ENCODE results near the gene MTF2. TPM values are rescaled to one million over a fixed set of nuclear protein-coding genes. Genes with fewer than 3 reads are reported as not detected.

Gene MTF2
- total and polyA plus RNA-seq, 4 experiments from 2014 or later, result 46.5 to 74.0 (median 57.9) TPM

- Mint-ChIP-seq H3K4me1 (peaks cover 5 to 14% (median 7%) of the 10 kb centered on the region in 4 donors), H3K27me3 (no peaks in the 10 kb centered on the region), H3K9me3 (peaks cover 0 to 2% (median 0%) of the 10 kb centered on the region in 8 donors), H3K4me3 (no peak overlapping the region), H3K27ac (no peak overlapping the region), H3K36me3 (no peaks in the 10 kb centered on the region)
- Histone ChIP-seq H3K9me3 (ENCODE audit: control insufficient read depth in 1 of 2, low read length in 2 of 2) (no peaks in the 10 kb centered on the region), H3K4me3 (ENCODE audit: low read length in 2 of 2) (no peak overlapping the region), H3K4me1 (ENCODE audit: insufficient read depth, low read length) (peaks cover 11% of the 10 kb centered on the region), H3K27ac (ENCODE audit: low read depth, low read length) (no peak overlapping the region), H3K36me3 (ENCODE audit: insufficient read depth, low read length) (no peaks in the 10 kb centered on the region), H3K27me3 (ENCODE audit: insufficient read depth, low read length) (no peaks in the 10 kb centered on the region)
- ChIA-PET POLR2A (ENCODE audit: partially characterized antibody) (interaction anchor here (0.8 kb wide), 1 partner anchor 8 kb away, joined by 4 read pairs; no protein-coding TSS in a partner anchor), CTCF (ENCODE audit: partially characterized antibody) (interaction anchor here (2.6 to 6.9 kb wide), 2 partner anchors 11 to 28 kb away, joined by 10 to 32 read pairs; no protein-coding TSS in a partner anchor)
- DNase-seq, result no peak
- intact Hi-C loops (cut with micrococcal nuclease), result no loop called here
Measured at GRCh38 chr1:93034397-93034796, 44.7 kb upstream of the MTF2 start.

DNA sequence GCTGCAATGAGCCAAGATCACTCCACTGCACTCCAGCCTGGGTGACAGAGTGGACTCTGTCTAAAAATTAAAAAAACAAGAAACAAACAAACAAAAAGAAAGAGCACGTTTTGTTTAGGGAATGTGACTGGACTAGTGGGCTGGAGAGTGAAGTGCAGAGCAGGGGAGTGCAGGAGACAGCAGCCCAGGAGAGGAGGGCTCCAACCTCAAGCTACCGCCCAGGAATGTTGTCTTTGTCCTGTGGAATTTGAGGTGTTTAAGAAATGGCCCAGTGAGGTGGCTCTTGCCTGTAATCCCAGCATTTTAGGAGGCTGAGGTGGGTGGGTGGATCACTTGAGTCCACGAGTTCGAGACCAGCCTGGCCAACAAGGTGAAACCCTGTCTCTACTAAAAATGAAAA, 42.4 kb upstream of the MTF2 start:
- H3K4me1 ChIP-seq (ENCODE audit: insufficient read depth, low read length), result peaks cover under 1% of the 10 kb centered on the region
- H3K4me3 ChIP-seq (ENCODE audit: low read length in 2 of 2), result no peak overlapping the region
- H3K27ac ChIP-seq (ENCODE audit: low read depth, low read length), result no peak overlapping the region
- H3K27me3 ChIP-seq (ENCODE audit: insufficient read depth, low read length), result no peaks in the 10 kb centered on the region
- Mint-ChIP-seq H3K27me3 (no peaks in the 10 kb centered on the region), H3K9me3 (peaks cover 0 to 2% (median 0%) of the 10 kb centered on the region in 8 donors), H3K36me3 (no peaks in the 10 kb centered on the region), H3K27ac (no peak overlapping the region), H3K4me3 (no peak overlapping the region), H3K4me1 (peaks cover 0 to 5% (median 3%) of the 10 kb centered on the region in 4 donors)
- ChIA-PET POLR2A (ENCODE audit: partially characterized antibody) (interaction anchor here (0.6 kb wide), 1 partner anchor 1100 kb away, joined by 3 read pairs; no protein-coding TSS in a partner anchor), CTCF (ENCODE audit: partially characterized antibody) (interaction anchor here (1.2 kb wide), 1 partner anchor 20 kb away, joined by 4 read pairs; no protein-coding TSS in a partner anchor)
- intact Hi-C loops (cut with micrococcal nuclease), result no loop called here
- no peaks in the 10 kb centered on the region for H3K9me3 ChIP-seq (ENCODE audit: control insufficient read depth in 1 of 2, low read length in 2 of 2)
- H3K36me3 ChIP-seq (ENCODE audit: insufficient read depth, low read length), result no peaks in the 10 kb centered on the region
- no peak for DNase-seq

- ChIA-PET POLR2A (ENCODE audit: partially characterized antibody) (interaction anchor here (0.7 to 3.6 kb wide), 16 partner anchors 8 to 836 kb away, joined by 3 to 53 read pairs (median 4); partner anchors contain the start of genes DIPK1A, DNTTIP2, MTF2 and RPL5), CTCF (ENCODE audit: partially characterized antibody) (interaction anchor here (0.6 to 1.8 kb wide), 10 partner anchors 8 to 210 kb away, joined by 3 to 8 read pairs (median 4); partner anchors contain the start of genes MTF2 and RPL5)
- Mint-ChIP-seq H3K9me3 (peaks cover 0 to 2% (median 0%) of the 10 kb centered on the region in 8 donors), H3K4me1 (peaks cover 4 to 18% (median 10%) of the 10 kb centered on the region in 4 donors), H3K27me3 (no peaks in the 10 kb centered on the region), H3K27ac (peak overlapping the region; percentile 80 to 98 (median 97)), H3K4me3 (peak overlapping the region; percentile 69 to 93 (median 87)), H3K36me3 (no peaks in the 10 kb centered on the region)
- Histone ChIP-seq H3K36me3 (ENCODE audit: insufficient read depth, low read length) (no peaks in the 10 kb centered on the region), H3K4me3 (ENCODE audit: low read length in 2 of 2) (peak overlapping the region; percentile 3 to 49), H3K4me1 (ENCODE audit: insufficient read depth, low read length) (peaks cover 13% of the 10 kb centered on the region), H3K27ac (ENCODE audit: low read depth, low read length) (peak overlapping the region; percentile 76), H3K27me3 (ENCODE audit: insufficient read depth, low read length) (no peaks in the 10 kb centered on the region), H3K9me3 (ENCODE audit: control insufficient read depth in 1 of 2, low read length in 2 of 2) (no peaks in the 10 kb centered on the region)
- intact Hi-C loops (cut with micrococcal nuclease), result loop anchor here (1.0 kb wide), 4 partner anchors 13 to 138 kb away; partner anchors contain the start of genes CCDC18 and TMED5
- DNase-seq, result peak; percentile 68 to 86 (median 80)
Measured at GRCh38 chr1:93042187-93043056, 36.7 kb upstream of the MTF2 start.

GRCh38 chr1:93043057-93043557, 36.0 kb upstream of the MTF2 start:
- H3K9me3 ChIP-seq (ENCODE audit: control insufficient read depth in 1 of 2, low read length in 2 of 2), result no peaks in the 10 kb centered on the region
- peaks cover 13% of the 10 kb centered on the region for H3K4me1 ChIP-seq (ENCODE audit: insufficient read depth, low read length)
- no peak for DNase-seq
- Mint-ChIP-seq H3K27ac (peak overlapping the region; percentile 80 to 98 (median 97)), H3K27me3 (no peaks in the 10 kb centered on the region), H3K36me3 (no peaks in the 10 kb centered on the region), H3K4me3 (peak overlapping the region; percentile 69 to 93 (median 87)), H3K4me1 (peaks cover 4 to 18% (median 10%) of the 10 kb centered on the region in 4 donors), H3K9me3 (no peaks in the 10 kb centered on the region)
- ChIA-PET CTCF (ENCODE audit: partially characterized antibody) (interaction anchor here (0.6 to 1.8 kb wide), 10 partner anchors 7 to 211 kb away, joined by 3 to 8 read pairs (median 4); partner anchors contain the start of genes MTF2 and RPL5), POLR2A (ENCODE audit: partially characterized antibody) (interaction anchor here (0.7 to 3.6 kb wide), 16 partner anchors 8 to 836 kb away, joined by 3 to 53 read pairs (median 4); partner anchors contain the start of genes DIPK1A, DNTTIP2, MTF2 and RPL5)
- intact Hi-C loops (cut with micrococcal nuclease), result no loop called here
- H3K27me3 ChIP-seq (ENCODE audit: insufficient read depth, low read length), result no peaks in the 10 kb centered on the region
- peak overlapping the region; percentile 3 to 49 for H3K4me3 ChIP-seq (ENCODE audit: low read length in 2 of 2)
- no peaks in the 10 kb centered on the region for H3K36me3 ChIP-seq (ENCODE audit: insufficient read depth, low read length)
- peak overlapping the region; percentile 76 for H3K27ac ChIP-seq (ENCODE audit: low read depth, low read length)

- no peak overlapping the region for H3K4me3 Mint-ChIP-seq
- DNase-seq, result no peak
- intact Hi-C loops (cut with micrococcal nuclease), result no loop called here
- H3K27me3 ChIP-seq (ENCODE audit: insufficient read depth, low read length), result no peaks in the 10 kb centered on the region
- no peak overlapping the region for H3K4me3 ChIP-seq (ENCODE audit: low read length in 2 of 2)
- H3K36me3 Mint-ChIP-seq, result no peaks in the 10 kb centered on the region
- ChIA-PET CTCF (ENCODE audit: partially characterized antibody) (interaction anchor here (0.6 to 1.3 kb wide), 4 partner anchors 14 to 88 kb away, joined by 3 read pairs; no protein-coding TSS in a partner anchor), POLR2A (ENCODE audit: partially characterized antibody) (interaction anchor here (1.5 kb wide), 1 partner anchor 86 kb away, joined by 3 read pairs; the partner anchor contains the start of gene DIPK1A)
- no peaks in the 10 kb centered on the region for H3K27me3 Mint-ChIP-seq
- peaks cover 5% of the 10 kb centered on the region for H3K4me1 ChIP-seq (ENCODE audit: insufficient read depth, low read length)
- peaks cover 0 to 3% (median under 1%) of the 10 kb centered on the region in 4 donors for H3K4me1 Mint-ChIP-seq
- H3K27ac ChIP-seq (ENCODE audit: low read depth, low read length), result no peak overlapping the region
- no peaks in the 10 kb centered on the region for H3K9me3 Mint-ChIP-seq
- H3K27ac Mint-ChIP-seq, result peak overlapping the region in 1 of 7 donors; percentile 39
- H3K36me3 ChIP-seq (ENCODE audit: insufficient read depth, low read length), result no peaks in the 10 kb centered on the region
- no peaks in the 10 kb centered on the region for H3K9me3 ChIP-seq (ENCODE audit: control insufficient read depth in 1 of 2, low read length in 2 of 2)
Measured at GRCh38 chr1:93047618-93048017, 31.5 kb upstream of the MTF2 start.

GRCh38 chr1:93051961-93052360, 27.1 kb upstream of the MTF2 start:
- Mint-ChIP-seq H3K36me3 (no peaks in the 10 kb centered on the region), H3K27me3 (peaks cover 0 to 1% of the 10 kb centered on the region in 2 donors), H3K9me3 (peaks cover 0 to 2% (median 0%) of the 10 kb centered on the region in 8 donors), H3K4me1 (no peaks in the 10 kb centered on the region), H3K27ac (no peak overlapping the region), H3K4me3 (no peak overlapping the region)
- DNase-seq, result no peak
- Histone ChIP-seq H3K9me3 (ENCODE audit: control insufficient read depth in 1 of 2, low read length in 2 of 2) (no peaks in the 10 kb centered on the region), H3K4me3 (ENCODE audit: low read length in 2 of 2) (no peak overlapping the region), H3K27ac (ENCODE audit: low read depth, low read length) (no peak overlapping the region), H3K27me3 (ENCODE audit: insufficient read depth, low read length) (no peaks in the 10 kb centered on the region), H3K36me3 (ENCODE audit: insufficient read depth, low read length) (no peaks in the 10 kb centered on the region), H3K4me1 (ENCODE audit: insufficient read depth, low read length) (no peaks in the 10 kb centered on the region)
- intact Hi-C loops (cut with micrococcal nuclease), result no loop called here
- ChIA-PET CTCF (ENCODE audit: partially characterized antibody) (interaction anchor here (2.5 kb wide), 1 partner anchor 10 kb away, joined by 19 read pairs; no protein-coding TSS in a partner anchor), POLR2A (ENCODE audit: partially characterized antibody) (interaction anchor here (2.1 kb wide), 1 partner anchor 9 kb away, joined by 9 read pairs; no protein-coding TSS in a partner anchor)

Data from CD4-positive, alpha-beta memory T cell (primary cell).